Measurements from ENCODE around the gene FOXK1.

FOXK1 gene

DNA sequence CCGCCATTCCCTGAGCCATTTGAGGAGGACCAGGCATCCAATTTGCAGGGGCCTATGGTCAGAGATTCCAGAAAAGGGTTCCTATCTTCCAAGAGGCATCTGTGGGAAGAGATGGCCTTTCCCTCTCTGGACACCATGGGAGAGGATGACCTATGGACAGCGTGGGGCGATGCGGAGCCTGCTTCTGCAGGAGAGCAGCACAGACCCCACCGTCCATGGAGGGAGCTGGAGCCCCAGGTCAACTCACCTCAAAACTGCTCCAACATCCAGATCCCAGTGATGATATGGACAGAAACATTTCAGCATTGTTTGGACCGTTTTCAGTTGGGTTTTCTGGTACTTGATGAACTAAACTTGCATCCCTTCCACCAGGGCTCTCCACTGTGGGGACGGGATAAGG lies 34.0 kb upstream of the FOXK1 start:
- Histone ChIP-seq H3K27ac (ENCODE audit: insufficient read depth, low read length, poor library complexity, severe bottlenecking) (no peak overlapping the region), H3K27me3 (replicated peaks; ENCODE audit: control insufficient read depth, insufficient read depth, low read length, poor library complexity, severe bottlenecking) (no peaks in the 10 kb centered on the region), H3K9me3 (ENCODE audit: control insufficient read depth, low read length) (no peaks in the 10 kb centered on the region), H3K36me3 (ENCODE audit: control insufficient read depth, insufficient read depth, low read length) (no peaks in the 10 kb centered on the region), H3K4me1 (ENCODE audit: control insufficient read depth, insufficient read depth, low read length, poor library complexity, severe bottlenecking) (no peaks in the 10 kb centered on the region), H3K4me3 (ENCODE audit: insufficient read depth, low read depth, low read length, poor library complexity, severe bottlenecking) (no peak overlapping the region)
- no peak for DNase-seq

DNA sequence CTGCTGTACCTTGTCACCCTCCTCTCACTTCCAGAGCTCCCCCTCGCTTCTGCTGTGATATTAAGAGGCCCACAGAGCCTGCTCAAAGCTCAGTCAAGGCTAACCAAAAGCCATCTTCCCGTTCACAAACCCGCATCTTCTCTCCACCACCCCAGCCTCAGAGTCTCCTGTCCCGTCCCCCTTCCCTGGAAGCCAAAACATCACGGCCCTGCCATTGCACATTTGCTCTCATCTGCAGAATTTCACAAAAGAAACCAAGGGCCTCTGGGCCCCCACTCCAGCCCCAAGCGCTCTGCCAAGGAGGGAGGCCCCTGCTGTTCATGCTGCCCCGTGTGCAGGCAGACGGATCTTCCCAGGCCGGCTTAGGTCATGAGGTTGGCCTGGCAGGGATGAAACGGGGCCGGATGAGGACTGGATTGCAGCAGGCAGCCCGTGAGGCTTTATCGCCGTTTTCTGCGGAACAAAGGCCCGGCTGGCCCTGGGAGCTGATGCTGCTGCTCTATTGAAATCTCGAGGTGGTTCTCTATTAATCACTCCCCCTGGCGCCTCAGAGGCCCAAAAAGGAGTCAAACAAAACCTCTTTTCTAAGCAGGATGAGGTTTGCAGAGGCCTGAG lies 31.6 kb upstream of the FOXK1 start:
- no peaks in the 10 kb centered on the region for H3K36me3 ChIP-seq (ENCODE audit: control insufficient read depth, insufficient read depth, low read length)
- no peaks in the 10 kb centered on the region for H3K9me3 ChIP-seq (ENCODE audit: control insufficient read depth, low read length)
- DNase-seq, result no peak
- no peaks in the 10 kb centered on the region for H3K27me3 ChIP-seq (replicated peaks; ENCODE audit: control insufficient read depth, insufficient read depth, low read length, poor library complexity, severe bottlenecking)
- H3K4me1 ChIP-seq (ENCODE audit: control insufficient read depth, insufficient read depth, low read length, poor library complexity, severe bottlenecking), result no peaks in the 10 kb centered on the region
- H3K27ac ChIP-seq (ENCODE audit: insufficient read depth, low read length, poor library complexity, severe bottlenecking), result no peak overlapping the region
- no peak overlapping the region for H3K4me3 ChIP-seq (ENCODE audit: insufficient read depth, low read depth, low read length, poor library complexity, severe bottlenecking)

DNA sequence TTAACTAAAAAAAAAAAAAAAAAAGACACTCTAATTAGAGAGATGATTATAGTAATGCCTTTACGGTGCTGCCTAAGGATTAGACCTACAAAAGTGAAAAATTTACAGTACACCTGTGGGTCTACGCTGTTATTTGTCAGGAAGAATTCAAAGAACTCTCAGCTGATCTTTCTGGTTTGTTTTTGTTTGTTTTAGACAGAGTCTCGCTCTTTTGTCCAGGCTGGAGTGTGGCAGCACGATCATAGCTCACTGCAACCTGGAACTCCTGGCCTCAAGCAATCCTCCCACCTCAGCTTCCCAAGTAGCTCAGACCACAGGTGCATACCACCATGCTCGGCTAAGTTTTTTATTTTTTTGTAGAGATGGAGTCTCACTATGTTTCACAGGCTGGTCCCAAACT lies 28.3 kb upstream of the FOXK1 start:
- H3K4me1 ChIP-seq (ENCODE audit: control insufficient read depth, insufficient read depth, low read length, poor library complexity, severe bottlenecking), result no peaks in the 10 kb centered on the region
- DNase-seq, result no peak
- H3K36me3 ChIP-seq (ENCODE audit: control insufficient read depth, insufficient read depth, low read length), result no peaks in the 10 kb centered on the region
- no peak overlapping the region for H3K4me3 ChIP-seq (ENCODE audit: insufficient read depth, low read depth, low read length, poor library complexity, severe bottlenecking)
- no peaks in the 10 kb centered on the region for H3K9me3 ChIP-seq (ENCODE audit: control insufficient read depth, low read length)
- H3K27me3 ChIP-seq (replicated peaks; ENCODE audit: control insufficient read depth, insufficient read depth, low read length, poor library complexity, severe bottlenecking), result no peaks in the 10 kb centered on the region
- no peak overlapping the region for H3K27ac ChIP-seq (ENCODE audit: insufficient read depth, low read length, poor library complexity, severe bottlenecking)

DNA sequence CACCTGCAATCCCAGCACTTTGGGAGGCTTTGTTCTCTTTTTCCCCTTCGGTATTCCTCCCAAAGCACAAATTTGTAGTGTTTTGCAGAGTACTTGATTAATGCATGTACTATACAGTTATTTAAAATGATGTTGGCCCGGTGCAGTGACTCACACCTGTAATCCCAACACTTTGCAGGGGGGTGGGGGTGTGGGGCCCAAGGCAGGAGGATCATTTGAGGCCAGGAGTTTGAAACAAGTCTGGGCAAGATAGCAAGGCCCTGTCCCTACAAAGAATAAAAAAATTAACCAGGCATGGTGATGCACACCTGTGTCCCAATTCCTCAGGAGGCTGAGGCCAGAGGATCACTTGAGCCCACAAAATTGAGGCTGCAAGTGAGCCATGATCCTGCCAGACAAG lies 26.8 kb upstream of the FOXK1 start:
- H3K36me3 ChIP-seq (ENCODE audit: control insufficient read depth, insufficient read depth, low read length), result no peaks in the 10 kb centered on the region
- no peak overlapping the region for H3K27ac ChIP-seq (ENCODE audit: insufficient read depth, low read length, poor library complexity, severe bottlenecking)
- H3K4me1 ChIP-seq (ENCODE audit: control insufficient read depth, insufficient read depth, low read length, poor library complexity, severe bottlenecking), result no peaks in the 10 kb centered on the region
- no peak for DNase-seq
- no peaks in the 10 kb centered on the region for H3K9me3 ChIP-seq (ENCODE audit: control insufficient read depth, low read length)
- no peak overlapping the region for H3K4me3 ChIP-seq (ENCODE audit: insufficient read depth, low read depth, low read length, poor library complexity, severe bottlenecking)
- H3K27me3 ChIP-seq (replicated peaks; ENCODE audit: control insufficient read depth, insufficient read depth, low read length, poor library complexity, severe bottlenecking), result no peaks in the 10 kb centered on the region

DNA sequence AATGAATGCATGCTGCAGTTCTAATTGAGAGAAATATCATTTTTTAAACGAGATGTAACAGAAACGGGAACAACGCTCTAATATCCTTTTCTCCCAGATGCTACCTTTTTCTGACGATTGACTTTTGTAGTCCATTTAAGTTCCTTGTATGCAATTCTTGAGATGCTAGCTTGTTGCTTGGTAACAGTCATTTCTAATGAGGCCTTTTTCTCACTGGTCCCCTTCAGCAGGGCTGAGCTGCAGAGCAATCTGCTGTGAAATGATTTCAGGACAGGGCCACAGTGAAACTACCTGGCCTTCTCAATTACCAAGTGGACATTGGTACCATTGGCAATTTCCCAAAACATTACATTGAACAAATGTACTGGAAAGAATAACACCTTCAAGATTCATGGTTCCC lies 26.2 kb upstream of the FOXK1 start:
- Histone ChIP-seq H3K9me3 (ENCODE audit: control insufficient read depth, low read length) (no peaks in the 10 kb centered on the region), H3K27ac (ENCODE audit: insufficient read depth, low read length, poor library complexity, severe bottlenecking) (no peak overlapping the region), H3K4me3 (ENCODE audit: insufficient read depth, low read depth, low read length, poor library complexity, severe bottlenecking) (no peak overlapping the region), H3K4me1 (ENCODE audit: control insufficient read depth, insufficient read depth, low read length, poor library complexity, severe bottlenecking) (no peaks in the 10 kb centered on the region), H3K36me3 (ENCODE audit: control insufficient read depth, insufficient read depth, low read length) (no peaks in the 10 kb centered on the region), H3K27me3 (replicated peaks; ENCODE audit: control insufficient read depth, insufficient read depth, low read length, poor library complexity, severe bottlenecking) (no peaks in the 10 kb centered on the region)
- no peak for DNase-seq

DNA sequence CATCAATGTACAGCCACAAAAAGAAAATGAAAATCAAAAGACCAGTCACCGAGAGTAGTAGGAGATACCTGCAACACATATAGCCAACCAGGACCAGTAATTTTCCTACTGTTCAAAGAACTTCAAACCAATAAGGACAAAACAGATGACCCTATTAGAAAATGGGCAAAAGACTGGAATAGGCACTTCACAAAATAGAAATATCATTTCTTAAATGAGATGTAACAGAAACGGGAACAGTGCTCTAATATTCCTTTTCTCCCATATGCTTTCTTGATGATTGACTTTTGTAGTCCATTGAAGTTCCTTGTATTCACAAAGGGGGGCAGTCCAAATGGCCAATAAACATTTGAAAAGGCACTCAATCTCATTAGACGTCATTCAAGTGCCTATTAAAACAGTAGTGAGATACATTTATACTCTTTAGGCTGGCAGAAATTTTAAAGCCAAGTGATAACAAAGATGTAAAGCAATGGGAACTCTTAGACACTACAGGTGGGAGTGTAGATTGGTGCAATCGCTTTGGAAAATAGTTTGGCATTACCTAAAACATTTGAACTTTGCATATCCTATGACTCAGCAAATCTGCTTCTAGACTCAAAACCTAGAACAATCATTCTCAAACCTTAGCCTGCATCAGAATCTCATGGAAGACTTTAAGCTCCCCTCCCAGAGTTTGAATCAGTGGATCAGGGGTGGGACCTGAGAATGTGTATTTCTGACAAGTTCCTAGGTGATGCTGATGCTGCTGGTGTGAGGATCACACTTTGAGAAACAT lies 24.3 kb upstream of the FOXK1 start:
- Histone ChIP-seq H3K9me3 (ENCODE audit: control insufficient read depth, low read length) (no peaks in the 10 kb centered on the region), H3K27me3 (replicated peaks; ENCODE audit: control insufficient read depth, insufficient read depth, low read length, poor library complexity, severe bottlenecking) (no peaks in the 10 kb centered on the region), H3K36me3 (ENCODE audit: control insufficient read depth, insufficient read depth, low read length) (no peaks in the 10 kb centered on the region), H3K4me3 (ENCODE audit: insufficient read depth, low read depth, low read length, poor library complexity, severe bottlenecking) (no peak overlapping the region), H3K4me1 (ENCODE audit: control insufficient read depth, insufficient read depth, low read length, poor library complexity, severe bottlenecking) (no peaks in the 10 kb centered on the region), H3K27ac (ENCODE audit: insufficient read depth, low read length, poor library complexity, severe bottlenecking) (no peak overlapping the region)
- DNase-seq, result no peak

DNA sequence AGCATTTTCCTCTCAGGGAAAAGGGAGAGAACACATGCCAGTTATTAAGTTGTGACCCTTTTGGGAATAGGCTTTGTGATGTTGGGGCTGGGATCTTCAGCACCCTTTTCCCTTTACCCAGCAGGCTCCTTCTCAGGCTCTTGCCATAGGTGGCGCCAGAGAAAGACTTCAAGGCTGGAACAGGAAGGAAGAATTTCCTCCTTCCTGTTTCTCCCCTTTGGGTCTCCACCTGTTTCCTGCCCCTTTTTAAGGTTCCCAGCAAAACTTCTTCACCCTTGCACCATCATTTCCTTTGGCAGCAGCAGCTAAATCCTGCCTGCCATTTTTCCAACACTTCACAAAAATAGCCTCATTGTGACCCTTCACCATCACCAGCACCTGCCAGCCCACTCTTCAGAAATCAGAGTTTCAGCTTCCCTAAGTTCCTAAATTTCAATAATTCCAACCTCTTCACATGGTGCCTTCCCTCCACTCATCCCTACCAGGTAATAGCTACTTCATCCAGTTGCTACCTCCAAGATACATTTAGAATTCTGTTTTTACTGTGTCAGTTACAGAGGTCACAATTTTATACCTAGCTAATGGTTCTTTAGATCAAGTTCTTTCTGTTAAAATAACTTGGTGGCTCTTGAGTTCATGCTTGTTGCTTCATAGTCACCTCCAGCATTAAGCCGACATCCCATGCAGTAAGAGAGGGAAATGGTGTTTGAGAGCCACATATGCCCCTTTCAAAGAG lies 22.4 kb upstream of the FOXK1 start:
- Histone ChIP-seq H3K9me3 (ENCODE audit: control insufficient read depth, low read length) (no peaks in the 10 kb centered on the region), H3K36me3 (ENCODE audit: control insufficient read depth, insufficient read depth, low read length) (no peaks in the 10 kb centered on the region), H3K4me3 (ENCODE audit: insufficient read depth, low read depth, low read length, poor library complexity, severe bottlenecking) (no peak overlapping the region), H3K27me3 (replicated peaks; ENCODE audit: control insufficient read depth, insufficient read depth, low read length, poor library complexity, severe bottlenecking) (no peaks in the 10 kb centered on the region), H3K27ac (ENCODE audit: insufficient read depth, low read length, poor library complexity, severe bottlenecking) (no peak overlapping the region), H3K4me1 (ENCODE audit: control insufficient read depth, insufficient read depth, low read length, poor library complexity, severe bottlenecking) (no peaks in the 10 kb centered on the region)
- no peak for DNase-seq

DNA sequence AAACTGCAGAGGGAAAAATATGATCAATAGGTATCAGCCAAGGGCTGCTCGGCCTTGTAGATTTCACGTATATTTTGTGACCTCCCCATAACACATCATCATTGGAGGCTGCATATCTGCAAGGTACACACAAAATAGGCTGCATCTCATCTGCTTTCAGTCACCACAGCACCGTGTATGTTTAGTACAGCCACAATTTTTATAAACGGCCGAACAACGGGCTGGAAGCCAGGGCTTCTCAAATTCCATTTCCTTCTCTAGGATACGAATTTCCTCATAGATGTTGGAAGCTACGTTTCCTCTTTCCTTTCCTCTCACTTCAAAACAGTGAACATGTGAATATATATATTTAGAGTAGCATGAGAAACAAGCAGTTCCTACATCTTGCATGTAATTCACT lies 20.2 kb upstream of the FOXK1 start:
- DNase-seq, result no peak
- H3K36me3 ChIP-seq (ENCODE audit: control insufficient read depth, insufficient read depth, low read length), result no peaks in the 10 kb centered on the region
- H3K4me3 ChIP-seq (ENCODE audit: insufficient read depth, low read depth, low read length, poor library complexity, severe bottlenecking), result no peak overlapping the region
- H3K27ac ChIP-seq (ENCODE audit: insufficient read depth, low read length, poor library complexity, severe bottlenecking), result no peak overlapping the region
- no peaks in the 10 kb centered on the region for H3K9me3 ChIP-seq (ENCODE audit: control insufficient read depth, low read length)
- no peaks in the 10 kb centered on the region for H3K27me3 ChIP-seq (replicated peaks; ENCODE audit: control insufficient read depth, insufficient read depth, low read length, poor library complexity, severe bottlenecking)
- H3K4me1 ChIP-seq (ENCODE audit: control insufficient read depth, insufficient read depth, low read length, poor library complexity, severe bottlenecking), result no peaks in the 10 kb centered on the region

DNA sequence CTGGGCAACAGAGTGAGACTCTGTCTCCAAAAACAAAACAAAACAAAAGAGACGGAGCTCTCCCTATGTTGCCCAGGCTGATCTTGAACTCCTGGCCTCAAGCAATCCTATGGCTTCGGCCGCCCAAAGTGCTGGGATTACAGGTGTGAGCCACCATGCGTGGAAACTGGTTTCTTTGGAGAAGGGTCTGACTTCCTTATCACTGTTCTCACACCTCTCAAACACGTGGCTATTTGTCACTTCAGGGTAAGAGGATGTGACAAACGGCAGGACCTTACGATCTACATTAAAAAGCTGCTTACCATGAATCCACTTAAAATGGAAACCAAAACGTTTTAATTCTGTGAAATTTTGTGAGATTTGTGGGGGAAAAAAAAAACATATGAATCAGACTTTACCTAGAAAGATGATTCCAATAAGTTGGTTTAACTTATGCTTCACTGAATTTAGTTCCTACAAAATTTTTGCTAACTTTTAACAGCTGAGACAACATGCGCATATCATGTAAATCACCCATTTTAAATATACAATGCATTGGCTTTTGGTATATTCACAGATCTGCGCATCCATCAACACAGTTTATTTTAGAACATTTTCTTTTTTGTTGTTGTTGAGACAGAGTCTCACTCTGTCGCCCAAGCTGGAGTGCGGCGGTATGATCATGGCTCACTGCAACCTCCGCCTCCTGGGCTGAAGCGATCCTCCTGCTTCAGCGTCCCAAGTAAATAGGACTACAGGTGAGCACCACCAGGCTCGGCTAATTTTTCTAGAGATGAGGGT lies 18.7 kb upstream of the FOXK1 start:
- no peaks in the 10 kb centered on the region for H3K27me3 ChIP-seq (replicated peaks; ENCODE audit: control insufficient read depth, insufficient read depth, low read length, poor library complexity, severe bottlenecking)
- no peaks in the 10 kb centered on the region for H3K9me3 ChIP-seq (ENCODE audit: control insufficient read depth, low read length)
- no peak for DNase-seq
- no peaks in the 10 kb centered on the region for H3K4me1 ChIP-seq (ENCODE audit: control insufficient read depth, insufficient read depth, low read length, poor library complexity, severe bottlenecking)
- no peak overlapping the region for H3K4me3 ChIP-seq (ENCODE audit: insufficient read depth, low read depth, low read length, poor library complexity, severe bottlenecking)
- no peaks in the 10 kb centered on the region for H3K36me3 ChIP-seq (ENCODE audit: control insufficient read depth, insufficient read depth, low read length)
- H3K27ac ChIP-seq (ENCODE audit: insufficient read depth, low read length, poor library complexity, severe bottlenecking), result no peak overlapping the region
